ENCODE data around the gene FRAT1. TPM values are rescaled to one million over a fixed set of nuclear protein-coding genes. Genes with fewer than 3 reads are reported as not detected.

The FRAT1 gene
- total and polyA plus RNA-seq, 2 of the 13 experiments (the other 11 are each of a cell fraction or from before 2014, with no cell fraction given), result 1.7 to 2.3 TPM

- TF ChIP-seq, protein P1, sequence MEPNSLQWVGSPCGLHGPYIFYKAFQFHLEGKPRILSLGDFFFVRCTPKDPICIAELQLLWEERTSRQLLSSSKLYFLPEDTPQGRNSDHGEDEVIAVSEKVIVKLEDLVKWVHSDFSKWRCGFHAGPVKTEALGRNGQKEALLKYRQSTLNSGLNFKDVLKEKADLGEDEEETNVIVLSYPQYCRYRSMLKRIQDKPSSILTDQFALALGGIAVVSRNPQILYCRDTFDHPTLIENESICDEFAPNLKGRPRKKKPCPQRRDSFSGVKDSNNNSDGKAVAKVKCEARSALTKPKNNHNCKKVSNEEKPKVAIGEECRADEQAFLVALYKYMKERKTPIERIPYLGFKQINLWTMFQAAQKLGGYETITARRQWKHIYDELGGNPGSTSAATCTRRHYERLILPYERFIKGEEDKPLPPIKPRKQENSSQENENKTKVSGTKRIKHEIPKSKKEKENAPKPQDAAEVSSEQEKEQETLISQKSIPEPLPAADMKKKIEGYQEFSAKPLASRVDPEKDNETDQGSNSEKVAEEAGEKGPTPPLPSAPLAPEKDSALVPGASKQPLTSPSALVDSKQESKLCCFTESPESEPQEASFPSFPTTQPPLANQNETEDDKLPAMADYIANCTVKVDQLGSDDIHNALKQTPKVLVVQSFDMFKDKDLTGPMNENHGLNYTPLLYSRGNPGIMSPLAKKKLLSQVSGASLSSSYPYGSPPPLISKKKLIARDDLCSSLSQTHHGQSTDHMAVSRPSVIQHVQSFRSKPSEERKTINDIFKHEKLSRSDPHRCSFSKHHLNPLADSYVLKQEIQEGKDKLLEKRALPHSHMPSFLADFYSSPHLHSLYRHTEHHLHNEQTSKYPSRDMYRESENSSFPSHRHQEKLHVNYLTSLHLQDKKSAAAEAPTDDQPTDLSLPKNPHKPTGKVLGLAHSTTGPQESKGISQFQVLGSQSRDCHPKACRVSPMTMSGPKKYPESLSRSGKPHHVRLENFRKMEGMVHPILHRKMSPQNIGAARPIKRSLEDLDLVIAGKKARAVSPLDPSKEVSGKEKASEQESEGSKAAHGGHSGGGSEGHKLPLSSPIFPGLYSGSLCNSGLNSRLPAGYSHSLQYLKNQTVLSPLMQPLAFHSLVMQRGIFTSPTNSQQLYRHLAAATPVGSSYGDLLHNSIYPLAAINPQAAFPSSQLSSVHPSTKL (CRISPR knock-in tag; IDR thresholded peaks at IDR 0.05), result 0 out of 2 replicates have a peak, but pooled peaks have one; percentile 35
- TF ChIP-seq ZNF414 (CRISPR knock-in tag; IDR thresholded peaks at IDR 0.05), result 0 out of 2 replicates have a peak, but pooled peaks have one; percentile 65
- peak; percentile 18; the same call in 1 of the 2 replicates for TF ChIP-seq BCL6 (CRISPR knock-in tag; IDR thresholded peaks at IDR 0.05)
- TF ChIP-seq ZNF562 (CRISPR knock-in tag; IDR thresholded peaks at IDR 0.05; ENCODE audit: borderline replicate concordance), result no peak
- no peak for TF ChIP-seq ZNF747 (CRISPR knock-in tag; IDR thresholded peaks at IDR 0.05; ENCODE audit: borderline replicate concordance)
- TF ChIP-seq ZNF441 (CRISPR knock-in tag; IDR thresholded peaks at IDR 0.05; ENCODE audit: borderline replicate concordance), result 0 out of 2 replicates have a peak, but pooled peaks have one; percentile 63
- TF ChIP-seq FOSL2 (CRISPR knock-in tag; IDR thresholded peaks at IDR 0.05), result peak; percentile 4; the same call in 1 of the 2 replicates
- TF ChIP-seq ZNF768 (CRISPR knock-in tag; IDR thresholded peaks at IDR 0.05), result 0 out of 2 replicates have a peak, but pooled peaks have one; percentile 3
- peak; percentile 79 for TF ChIP-seq AGO2 (optimal IDR thresholded peaks at IDR 0.05; ENCODE audit: low read depth, low read length)
- 0 out of 2 replicates have a peak, but pooled peaks have one; percentile 30 for TF ChIP-seq ZNF124 (CRISPR knock-in tag; IDR thresholded peaks at IDR 0.05)
- peak; percentile 77; the same call in 1 of the 2 replicates for TF ChIP-seq KDM2A (CRISPR knock-in tag; IDR thresholded peaks at IDR 0.05; ENCODE audit: borderline replicate concordance, low read depth)
- peak; percentile 41 for TF ChIP-seq ZNF883 (CRISPR knock-in tag; IDR thresholded peaks at IDR 0.05; ENCODE audit: not compliant biosample characterization)
- TF ChIP-seq TMF1 (CRISPR knock-in tag; IDR thresholded peaks at IDR 0.05; ENCODE audit: low read depth), result 0 out of 2 replicates have a peak, but pooled peaks have one; percentile 38
- TF ChIP-seq ZNF816 (CRISPR knock-in tag; IDR thresholded peaks at IDR 0.05; ENCODE audit: borderline replicate concordance), result 0 out of 2 replicates have a peak, but pooled peaks have one; percentile 30
- peak; percentile 15; the same call in 1 of the 2 replicates for TF ChIP-seq RFXAP (CRISPR knock-in tag; IDR thresholded peaks at IDR 0.05; ENCODE audit: borderline replicate concordance)
- TF ChIP-seq SIN3B (IDR thresholded peaks at IDR 0.05; ENCODE audit: low read length), result no peak
- TF ChIP-seq U2AF1 (optimal IDR thresholded peaks at IDR 0.05; ENCODE audit: low read depth, low read length), result peak; percentile 32
- TF ChIP-seq ZNF546 (CRISPR knock-in tag; conservative IDR thresholded peaks at IDR 0.05), result peak; percentile 38; the same call in 1 of the 2 replicates
- no peak for TF ChIP-seq EED (CRISPR knock-in tag; IDR thresholded peaks at IDR 0.05)
- no peak; the same call in none of the 2 replicates for TF ChIP-seq KDM3A (CRISPR knock-in tag; IDR thresholded peaks at IDR 0.05; ENCODE audit: low read depth)
- peak; percentile 33; the same call in 1 of the 2 replicates for TF ChIP-seq KLF12 (CRISPR knock-in tag; IDR thresholded peaks at IDR 0.05; ENCODE audit: borderline replicate concordance)
- TF ChIP-seq HNRNPK (IDR thresholded peaks at IDR 0.05; ENCODE audit: low read depth, low read length, poor library complexity, severe bottlenecking), result no peak
- no peak for TF ChIP-seq SRY (CRISPR knock-in tag; IDR thresholded peaks at IDR 0.05)
Measured at GRCh38 chr10:97319671-97320479, 804 bp downstream of the FRAT1 start (continued).

Measured in HepG2 (cell line).